GM12878 (cell line): ENCODE data around the gene TFDP1. TPM values are rescaled to one million over a fixed set of nuclear protein-coding genes. Genes with fewer than 3 reads are reported as not detected.

Experiments
- ATAC-seq: fragments of 200-7000 bp; cut with Tn5 transposase; 3 replicates; pipeline ENCODE4 v1.9.1; 2020; ENCODE audit warnings: mild to moderate bottlenecking, moderate library complexity
- BruUV-seq: library from RNA; stranded (reverse); fragments of 400-500 nt; replicated peaks from 2 replicates; lab custom pipeline; 2021; lab: Mats Ljungman, UMichigan
- CTCF ChIA-PET: fragments of 300-600 bp; sonication (Branson Sonifier 250); formaldehyde crosslinking; extraction: SDS; loops from one replicate; lab custom pipeline; 2021; ENCODE audit warnings: inconsistent platforms; lab: Yijun Ruan, JAX
- POLR2A ChIA-PET: fragments of 350-600 bp; formaldehyde crosslinking; extraction: SDS; loops from one replicate; lab custom pipeline; 2021; ENCODE audit warnings: inconsistent platforms; lab: Charles Lee
- RAD21 ChIA-PET: fragments of 300-600 bp; sonication (Branson Sonifier 250); formaldehyde crosslinking; loops from one replicate; lab custom pipeline; 2023; ENCODE audit warnings: antibody characterized with exemption; ENCODE audit not compliant: unreplicated experiment; lab: Charles Lee
- SMC1A ChIA-PET: fragments of 300-600 bp; sonication (Branson Sonifier 250); formaldehyde crosslinking; loops from one replicate; lab custom pipeline; 2023; ENCODE audit not compliant: unreplicated experiment, uncharacterized antibody; lab: Charles Lee
- DNase-seq: peaks from one replicate; pipeline ENCODE4 v3.0.0-alpha.2; 2011; ENCODE audit warnings: low read depth, low spot score
- FAIRE-seq: peaks from 3 replicates; lab custom pipeline; 2011; peaks lifted over from hg19 to GRCh38; lab: Jason Lieb, UNC
- H2AFZ ChIP-seq: 2 replicates; pipeline ENCODE4 v1.6.0; 2011; ENCODE audit warnings: low read depth, low read length, control low read depth; ENCODE audit not compliant: control insufficient read depth
- H3K27ac ChIP-seq: 2 replicates; pipeline ENCODE4 v1.5.1; 2011; ENCODE audit warnings: control low read depth; ENCODE audit not compliant: control insufficient read depth, insufficient read depth
- H3K27me3 ChIP-seq, 2 experiments: replicated peaks in 1 of 2; 2 replicates each; pipeline versions ENCODE4 v1.6.0 to v1.6.1; 2011; ENCODE audit warnings: low read length in 1 of 2; ENCODE audit not compliant: control insufficient read depth in 2 of 2, insufficient read depth in 2 of 2
- H3K36me3 ChIP-seq, 2 experiments: 2 replicates each; pipeline ENCODE4 v1.5.1; 2011; ENCODE audit warnings: low read length in 1 of 2; ENCODE audit not compliant: control insufficient read depth in 2 of 2, insufficient read depth in 2 of 2
- H3K4me1 ChIP-seq: 2 replicates; pipeline ENCODE4 v1.6.1; 2011; ENCODE audit warnings: mild to moderate bottlenecking, low read length, moderate library complexity, mixed read lengths; ENCODE audit not compliant: control insufficient read depth, insufficient read depth
- H3K4me2 ChIP-seq: 2 replicates; pipeline ENCODE4 v1.6.0; 2011; ENCODE audit warnings: control low read depth; ENCODE audit not compliant: control insufficient read depth, insufficient read depth
- H3K4me3 ChIP-seq: fragments of 200-600 bp; sonication (generic); 2 replicates; pipeline ENCODE4 v1.5.1; 2016
- H3K79me2 ChIP-seq: 2 replicates; pipeline ENCODE4 v1.6.0; 2011; ENCODE audit warnings: low read length; ENCODE audit not compliant: control insufficient read depth, insufficient read depth
- H3K9ac ChIP-seq: 2 replicates; pipeline ENCODE4 v1.8.0; 2011; ENCODE audit warnings: low read length, control low read depth, mixed read lengths; ENCODE audit not compliant: control insufficient read depth, insufficient read depth
- H3K9me3 ChIP-seq: replicated peaks from 3 replicates; pipeline ENCODE4 v1.5.1; 2011; ENCODE audit warnings: mild to moderate bottlenecking, low read length; ENCODE audit not compliant: control insufficient read depth, insufficient read depth
- H4K20me1 ChIP-seq: 2 replicates; pipeline ENCODE4 v1.6.0; 2011; ENCODE audit not compliant: control insufficient read depth, insufficient read depth
- CHD1 ChIP-seq: IDR thresholded peaks from 2 replicates; pipeline ENCODE4 v1.6.1; 2012; ENCODE audit warnings: low read depth, low read length, improper control_type of control experiment
- EED ChIP-seq: sonication (generic); IDR thresholded peaks from 2 replicates; pipeline ENCODE4 v1.6.1; 2016; ENCODE audit warnings: antibody characterized with exemption, low read depth
- ETV6 ChIP-seq, 2 experiments: fragments of 450-650 bp in 1 of 2; IDR thresholded peaks in 1 of 2; conservative IDR thresholded peaks in 1 of 2; 2 replicates each; pipeline ENCODE4 v1.6.1; 2014; ENCODE audit warnings: antibody characterized with exemption in 1 of 2, borderline replicate concordance in 1 of 2, low read depth in 1 of 2, mild to moderate bottlenecking in 1 of 2, moderate library complexity in 1 of 2
- GABPA ChIP-seq: IDR thresholded peaks from 2 replicates; pipeline ENCODE4 v1.6.1; 2014; ENCODE audit warnings: antibody characterized with exemption, low read depth, mild to moderate bottlenecking, inconsistent platforms
- HCFC1 ChIP-seq: fragments of 150-350 bp; IDR thresholded peaks from 2 replicates; pipeline ENCODE4 v1.6.1; 2014; ENCODE audit warnings: low read length
- IRF4 ChIP-seq: IDR thresholded peaks from 2 replicates; pipeline ENCODE4 v1.6.1; 2011; ENCODE audit warnings: low read depth, low read length
- KAT2A ChIP-seq: conservative IDR thresholded peaks from 2 replicates; pipeline ENCODE4 v1.6.1; 2011; ENCODE audit warnings: low read depth, low read length; ENCODE audit not compliant: control insufficient read depth
- MTA3 ChIP-seq: IDR thresholded peaks from 2 replicates; pipeline ENCODE4 v1.6.1; 2012; ENCODE audit warnings: low read length, inconsistent platforms, borderline replicate concordance
- NBN ChIP-seq: fragments of 450-650 bp; IDR thresholded peaks from 2 replicates; pipeline ENCODE4 v1.6.1; 2016
- NR2F1 ChIP-seq: fragments of 450-650 bp; conservative IDR thresholded peaks from 2 replicates; pipeline ENCODE4 v1.6.1; 2017; ENCODE audit warnings: mild to moderate bottlenecking
- SMC3 ChIP-seq: IDR thresholded peaks from 2 replicates; pipeline ENCODE4 v1.6.1; 2011; ENCODE audit warnings: low read length, improper control_type of control experiment, borderline replicate concordance
- WRNIP1 ChIP-seq: IDR thresholded peaks from 2 replicates; pipeline ENCODE4 v1.6.1; 2011; ENCODE audit warnings: low read depth, low read length, improper control_type of control experiment, borderline replicate concordance
- WGBS: methylation state at CpG from one replicate; pipeline ENCODE4 v1.1.6; 2016; ENCODE audit warnings: low lambda C conversion rate; ENCODE audit not compliant: insufficient replicate concordance, insufficient coverage; ENCODE audit errors: missing lambda C conversion rate; 5-methylcytosine and 5-hydroxymethylcytosine counted together
- in situ Hi-C: fragments of 300-500 bp; cut with MboI; formaldehyde crosslinking; loops from 9 replicates; pipeline ENCODE4 v1.14.3; 2018; ENCODE audit warnings: mixed read lengths
- intact Hi-C: fragments of 100-400 bp; cut with micrococcal nuclease; formaldehyde crosslinking; loops from one replicate; pipeline ENCODE4 v1.14.2; 2022; ENCODE audit not compliant: unreplicated experiment
- polyA plus RNA-seq, 11 experiments: library from polyadenylated mRNA; depleted of rRNA in 4 of 11; unstranded in 6 of 11; stranded (reverse) in 5 of 11; fragments of >200 nt; fragmentation: Nextera tagmentation in 4 of 11; fragmentation: Illumina TruSeq in 1 of 11; extraction: Ambion mirVana in 4 of 11; extraction: Trizol in 1 of 11; gene quantifications; 1 replicate in 1 of 11; 2 replicates in 10 of 11; pipeline versions ENCODE4 v1.2.1 to v1.2.3, GENCODE V29; 2011 to 2016; ENCODE audit warnings: inconsistent platforms in 2 of 11, missing spikeins in 2 of 11, low read depth in 1 of 11
- total RNA-seq, 4 experiments: library from RNA; depleted of rRNA in 3 of 4; stranded (reverse); fragments of >200 nt in 3 of 4; fragmentation: Illumina TruSeq in 1 of 4; extraction: Trizol in 1 of 4; gene quantifications; 2 replicates each; pipeline versions ENCODE4 v1.2.1 to v1.2.3, GENCODE V29; 2013 to 2021
- TF ChIP-seq, protein P1 (sequence below): IDR thresholded peaks from 2 replicates; pipeline ENCODE4 v1.6.1; 2012; ENCODE audit warnings: low read length, inconsistent platforms
- TF ChIP-seq, protein P2 (sequence below): IDR thresholded peaks from 2 replicates; pipeline ENCODE4 v1.6.1; 2011; ENCODE audit warnings: mild to moderate bottlenecking, low read depth, low read length, moderate library complexity; ENCODE audit not compliant: insufficient replicate concordance

TFDP1 gene
- total and polyA plus RNA-seq, 10 of the 15 experiments (the other 5 are each of a cell fraction or from before 2014, with no cell fraction given): 37.7 to 254 (median 119) TPM

DNA sequence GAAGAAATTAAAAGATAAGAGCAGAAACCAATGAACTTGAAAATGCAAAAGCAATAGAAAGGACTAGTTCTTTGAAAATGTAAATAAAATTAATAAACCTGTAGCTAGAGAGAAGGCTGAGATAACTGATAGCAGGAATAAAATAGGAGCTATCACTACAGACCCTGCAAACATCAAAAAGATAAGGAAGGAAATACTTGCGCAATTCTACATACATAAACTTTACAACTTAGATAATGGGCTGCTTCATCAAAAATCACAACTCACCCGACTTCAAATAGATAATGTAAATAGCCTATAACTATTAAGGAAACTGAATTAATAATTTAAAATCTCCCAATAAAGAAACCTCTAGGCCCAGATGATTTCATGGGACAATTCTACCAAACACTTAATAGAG lies 77.0 kb downstream of the TFDP1 start:
- Histone ChIP-seq H3K36me3 (no peaks in the 10 kb centered on the region), H3K27me3 (no peaks in the 10 kb centered on the region), H3K27ac (no peak overlapping the region), H3K4me1 (no peaks in the 10 kb centered on the region), H2AFZ (no peak overlapping the region), H3K9ac (no peak overlapping the region), H3K4me3 (no peak overlapping the region), H3K4me2 (no peak overlapping the region), H3K79me2 (no peaks in the 10 kb centered on the region), H4K20me1 (no peaks in the 10 kb centered on the region), H3K9me3 (no peaks in the 10 kb centered on the region; the same call in 2 of the 3 replicates)
- FAIRE-seq (no peak), DNase-seq (no peak), ATAC-seq (no peak)
- SMC1A ChIA-PET: no interaction called here
- CTCF ChIA-PET: interaction anchor here (1.3 kb wide), 1 partner anchor 63 kb away, joined by 3 read pairs; no protein-coding TSS in a partner anchor
- BruUV-seq: no TSS peak
- POLR2A ChIA-PET: no interaction called here
- WGBS: 73% methylated on average over 2 of the region's 2 CpGs
- RAD21 ChIA-PET: no interaction called here
- in situ Hi-C loops: no loop called here
- intact Hi-C loops: no loop called here
- TF ChIP-seq IRF4: no peak

DNA sequence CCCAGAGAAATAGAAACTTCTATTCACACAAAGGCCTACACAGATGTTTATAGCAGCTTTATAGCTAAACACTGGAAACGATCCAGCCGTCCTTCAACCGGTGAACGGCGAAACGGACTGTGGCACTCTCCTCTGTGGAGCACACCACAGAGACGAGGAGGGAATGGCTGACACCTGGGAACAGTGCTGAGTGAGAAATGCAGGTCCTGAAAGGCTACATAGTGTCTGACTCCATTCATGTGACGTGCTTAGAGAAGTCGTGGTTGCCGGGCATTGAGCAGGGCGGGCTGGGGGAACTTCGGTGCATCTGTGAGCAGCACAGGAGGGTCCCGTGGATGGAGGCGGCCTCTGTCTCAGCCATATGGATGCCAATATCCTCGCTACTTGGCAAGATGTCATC lies 79.4 kb downstream of the TFDP1 start:
- H3K9ac ChIP-seq: no peak overlapping the region
- CTCF ChIA-PET: no interaction called here
- H3K36me3 ChIP-seq: no peaks in the 10 kb centered on the region
- FAIRE-seq (no peak), DNase-seq (no peak), ATAC-seq (no peak)
- H3K27me3 ChIP-seq: no peaks in the 10 kb centered on the region
- POLR2A ChIA-PET: no interaction called here
- H3K4me3 ChIP-seq: no peak overlapping the region
- no peaks in the 10 kb centered on the region for H3K79me2 ChIP-seq
- no peaks in the 10 kb centered on the region; the same call in 2 of the 3 replicates for H3K9me3 ChIP-seq
- intact Hi-C loops (no loop called here), in situ Hi-C loops (no loop called here)
- H3K4me2 ChIP-seq: no peak overlapping the region
- no peaks in the 10 kb centered on the region for H3K4me1 ChIP-seq
- WGBS: 76% methylated on average over 15 of the region's 15 CpGs
- H2AFZ ChIP-seq: no peak overlapping the region
- no peaks in the 10 kb centered on the region for H4K20me1 ChIP-seq
- SMC1A ChIA-PET: no interaction called here
- BruUV-seq: no TSS peak
- no peak overlapping the region for H3K27ac ChIP-seq
- RAD21 ChIA-PET: no interaction called here
- TF ChIP-seq GABPA (no peak), ETV6 (conservative IDR thresholded peaks at IDR 0.05 in 1 of 2, IDR thresholded peaks at IDR 0.05 in 1 of 2; ENCODE audit: borderline replicate concordance in 1 of 2, low read depth in 1 of 2) (no peak), KAT2A (no peak), NBN (no peak), CHD1 (no peak), NR2F1 (no peak), HCFC1 (no peak), MTA3 (no peak), SMC3 (no peak), EED (no peak), WRNIP1 (no peak)
- TF ChIP-seq, protein P1, sequence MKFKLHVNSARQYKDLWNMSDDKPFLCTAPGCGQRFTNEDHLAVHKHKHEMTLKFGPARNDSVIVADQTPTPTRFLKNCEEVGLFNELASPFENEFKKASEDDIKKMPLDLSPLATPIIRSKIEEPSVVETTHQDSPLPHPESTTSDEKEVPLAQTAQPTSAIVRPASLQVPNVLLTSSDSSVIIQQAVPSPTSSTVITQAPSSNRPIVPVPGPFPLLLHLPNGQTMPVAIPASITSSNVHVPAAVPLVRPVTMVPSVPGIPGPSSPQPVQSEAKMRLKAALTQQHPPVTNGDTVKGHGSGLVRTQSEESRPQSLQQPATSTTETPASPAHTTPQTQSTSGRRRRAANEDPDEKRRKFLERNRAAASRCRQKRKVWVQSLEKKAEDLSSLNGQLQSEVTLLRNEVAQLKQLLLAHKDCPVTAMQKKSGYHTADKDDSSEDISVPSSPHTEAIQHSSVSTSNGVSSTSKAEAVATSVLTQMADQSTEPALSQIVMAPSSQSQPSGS: no peak
- TF ChIP-seq, protein P2, sequence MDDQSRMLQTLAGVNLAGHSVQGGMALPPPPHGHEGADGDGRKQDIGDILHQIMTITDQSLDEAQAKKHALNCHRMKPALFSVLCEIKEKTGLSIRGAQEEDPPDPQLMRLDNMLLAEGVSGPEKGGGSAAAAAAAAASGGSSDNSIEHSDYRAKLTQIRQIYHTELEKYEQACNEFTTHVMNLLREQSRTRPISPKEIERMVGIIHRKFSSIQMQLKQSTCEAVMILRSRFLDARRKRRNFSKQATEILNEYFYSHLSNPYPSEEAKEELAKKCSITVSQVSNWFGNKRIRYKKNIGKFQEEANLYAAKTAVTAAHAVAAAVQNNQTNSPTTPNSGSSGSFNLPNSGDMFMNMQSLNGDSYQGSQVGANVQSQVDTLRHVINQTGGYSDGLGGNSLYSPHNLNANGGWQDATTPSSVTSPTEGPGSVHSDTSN: no peak
